Amygdala (tissue), 56 donors: ENCODE results near the gene BICD1.
"Not testable (repeated sequence)": the region's sequence is repeated elsewhere in the genome, so short reads cannot be mapped to it uniquely, and the experiment has no call there.

Source experiments
- DNase-seq, 56 donors: peaks; one replicate each; lab custom pipeline; 2025; lab: John Stamatoyannopoulos, UW

Gene BICD1

GRCh38 chr12:32106517-32107358 lies at the start of gene BICD1:
TSS of gene BICD1 (plus strand) at chr12:32106847. CDS start at chr12:32107332, 485 bp downstream.
- peak; percentile 41 to 89 (median 78) for DNase-seq

GRCh38 chr12:32061033-32061432 lies 45.6 kb upstream of the BICD1 start:
- no peak for DNase-seq

GRCh38 chr12:32062881-32063280 lies 43.8 kb upstream of the BICD1 start:
- DNase-seq, result no peak

- DNase-seq, result no peak
Observed at GRCh38 chr12:32063796-32064195, 42.9 kb upstream of the BICD1 start.

- no peak for DNase-seq
Observed at GRCh38 chr12:32066206-32066605, 40.4 kb upstream of the BICD1 start.

GRCh38 chr12:32069071-32069470 lies 37.6 kb upstream of the BICD1 start:
- no peak for DNase-seq

- no peak for DNase-seq
Observed at GRCh38 chr12:32069731-32070130, 36.9 kb upstream of the BICD1 start.

- no peak for DNase-seq
Observed at GRCh38 chr12:32070370-32070769, 36.3 kb upstream of the BICD1 start.

GRCh38 chr12:32072102-32072501 lies 34.5 kb upstream of the BICD1 start:
- DNase-seq, result no peak

GRCh38 chr12:32074432-32074831 lies 32.2 kb upstream of the BICD1 start:
- DNase-seq, result no peak

GRCh38 chr12:32076941-32077340 lies 29.7 kb upstream of the BICD1 start:
- no peak for DNase-seq

GRCh38 chr12:32080435-32080834 lies 26.2 kb upstream of the BICD1 start:
- DNase-seq, result no peak

GRCh38 chr12:32083489-32083888 lies 23.2 kb upstream of the BICD1 start:
- no peak for DNase-seq

- no peak for DNase-seq
Observed at GRCh38 chr12:32084017-32084688, 22.5 kb upstream of the BICD1 start.

- DNase-seq, result no peak
Observed at GRCh38 chr12:32084753-32085152, 21.9 kb upstream of the BICD1 start.

- no peak for DNase-seq
Observed at GRCh38 chr12:32087306-32087705, 19.3 kb upstream of the BICD1 start.

GRCh38 chr12:32089156-32089555 lies 17.5 kb upstream of the BICD1 start:
- DNase-seq, result no peak

- DNase-seq, result no peak
Observed at GRCh38 chr12:32089586-32089985, 17.1 kb upstream of the BICD1 start.

GRCh38 chr12:32091696-32092095 lies 15.0 kb upstream of the BICD1 start:
- no peak for DNase-seq

- DNase-seq, result no peak
Observed at GRCh38 chr12:32098112-32098511, 8.5 kb upstream of the BICD1 start.

GRCh38 chr12:32099275-32099674 lies 7.4 kb upstream of the BICD1 start:
- DNase-seq, result not testable (repeated sequence)

- no peak for DNase-seq
Observed at GRCh38 chr12:32100361-32100760, 6.3 kb upstream of the BICD1 start.
